ENCODE data around the gene FNBP1L. TPM values are rescaled to one million over a fixed set of nuclear protein-coding genes. Genes with fewer than 3 reads are reported as not detected.

The FNBP1L gene
- total RNA-seq, 4 donors from 2014 or later, result 9.6 to 23.1 (median 15.5) TPM

DNA sequence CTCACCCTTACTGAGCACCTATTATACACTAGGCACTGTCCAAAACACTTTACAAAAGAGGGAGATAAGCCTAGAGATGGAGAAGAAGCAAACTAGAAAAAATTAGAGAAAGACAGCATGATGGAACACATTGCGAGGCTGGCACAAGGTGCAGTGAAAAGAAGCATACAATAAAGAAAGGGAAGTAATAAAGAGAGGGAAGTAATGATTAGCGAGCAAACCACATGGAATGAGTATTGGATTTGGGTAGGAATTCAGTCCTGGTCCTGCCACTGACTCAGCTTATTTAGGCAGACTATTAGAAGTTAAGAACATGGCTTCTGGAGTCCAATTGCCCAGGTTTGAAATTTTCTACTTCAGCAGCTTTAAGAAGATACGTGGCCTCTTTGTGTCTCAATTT is 32.6 kb upstream of the FNBP1L start:
- Histone ChIP-seq H3K9me3 (no peaks in the 10 kb centered on the region), H3K27ac (replicated peaks in 1 of 4) (no peak overlapping the region), H3K36me3 (no peaks in the 10 kb centered on the region), H3K4me1 (peaks cover 0 to 4% (median 0%) of the 10 kb centered on the region in 4 donors), H3K27me3 (no peaks in the 10 kb centered on the region), H3K4me3 (peak overlapping the region in 1 of 4 donors; percentile 18)
- DNase-seq (ENCODE audit: extremely low spot score), result no peak
- TF ChIP-seq POLR2A (IDR thresholded peaks at IDR 0.05; ENCODE audit: low read depth) (no peak), POLR2AphosphoS5 (IDR thresholded peaks at IDR 0.05) (no peak), CTCF (IDR thresholded peaks at IDR 0.05) (no peak), EP300 (IDR thresholded peaks at IDR 0.05) (no peak)
- intact Hi-C loops (cut with DNase I), result no loop called here
- 81% methylated on average over 3 of the region's 3 CpGs for WGBS

- TF ChIP-seq EP300 (IDR thresholded peaks at IDR 0.05) (no peak), POLR2A (IDR thresholded peaks at IDR 0.05; ENCODE audit: low read depth) (no peak), POLR2AphosphoS5 (IDR thresholded peaks at IDR 0.05) (no peak), CTCF (IDR thresholded peaks at IDR 0.05) (no peak)
- intact Hi-C loops (cut with DNase I), result no loop called here
- Histone ChIP-seq H3K4me1 (peaks cover 0 to 4% (median 0%) of the 10 kb centered on the region in 4 donors), H3K36me3 (no peaks in the 10 kb centered on the region), H3K27me3 (no peaks in the 10 kb centered on the region), H3K27ac (replicated peaks in 1 of 4) (no peak overlapping the region), H3K9me3 (no peaks in the 10 kb centered on the region), H3K4me3 (no peak overlapping the region)
- WGBS, result 93% methylated on average over 2 of the region's 2 CpGs
- no peak for DNase-seq (ENCODE audit: extremely low spot score)
These were observed 31.7 kb upstream of the FNBP1L start for GRCh38 chr1:93416183-93416582.

DNA sequence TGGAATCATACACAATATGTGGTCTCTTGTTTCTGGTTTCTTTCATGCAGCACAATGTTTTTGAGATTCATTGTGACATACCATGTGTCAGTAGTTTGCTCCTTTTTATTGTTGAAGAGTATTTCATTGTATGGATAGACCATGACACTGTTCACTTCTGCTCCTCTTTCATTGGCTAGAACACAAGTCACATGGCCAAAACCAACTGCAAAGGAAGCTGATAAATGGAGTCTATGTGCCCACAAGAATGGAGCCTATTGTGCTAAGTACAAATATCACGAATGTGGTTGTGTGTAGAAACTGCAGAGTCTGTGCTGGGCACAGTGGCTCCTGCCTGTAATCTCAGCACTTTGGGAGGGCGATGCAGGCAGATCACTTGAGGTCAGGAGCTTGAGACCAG is 28.6 kb upstream of the FNBP1L start:
- no peak overlapping the region for H3K4me3 ChIP-seq
- DNase-seq (ENCODE audit: extremely low spot score), result no peak
- no peak overlapping the region for H3K27ac ChIP-seq (replicated peaks in 1 of 4)
- H3K36me3 ChIP-seq, result no peaks in the 10 kb centered on the region
- H3K4me1 ChIP-seq, result peaks cover 0 to 4% (median 0%) of the 10 kb centered on the region in 4 donors
- no peaks in the 10 kb centered on the region for H3K27me3 ChIP-seq
- 80% methylated on average over 2 of the region's 2 CpGs for WGBS
- TF ChIP-seq CTCF (IDR thresholded peaks at IDR 0.05), result no peak
- no peak for TF ChIP-seq POLR2A (IDR thresholded peaks at IDR 0.05; ENCODE audit: low read depth)
- TF ChIP-seq POLR2AphosphoS5 (IDR thresholded peaks at IDR 0.05), result no peak
- TF ChIP-seq EP300 (IDR thresholded peaks at IDR 0.05), result no peak
- H3K9me3 ChIP-seq, result no peaks in the 10 kb centered on the region
- intact Hi-C loops (cut with DNase I), result no loop called here

DNA sequence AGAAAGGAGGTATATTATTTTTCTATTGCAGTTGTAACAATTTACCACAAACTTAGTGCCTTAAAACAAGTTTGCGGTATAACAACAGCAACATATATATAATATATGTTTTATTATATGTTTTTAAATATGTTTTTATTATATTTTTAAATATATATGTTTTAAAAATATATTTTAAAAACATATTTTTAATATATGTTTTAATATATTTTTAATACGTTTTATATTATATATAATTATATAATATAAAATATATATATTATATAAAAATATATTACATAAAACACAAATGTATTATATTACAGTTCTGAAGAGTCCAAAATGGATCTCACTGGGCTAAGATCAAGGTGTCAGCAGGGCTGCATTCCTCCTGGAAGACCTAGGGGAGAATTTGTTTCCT is 27.5 kb upstream of the FNBP1L start:
- no peak for TF ChIP-seq EP300 (IDR thresholded peaks at IDR 0.05)
- TF ChIP-seq CTCF (IDR thresholded peaks at IDR 0.05), result no peak
- no peak for TF ChIP-seq POLR2AphosphoS5 (IDR thresholded peaks at IDR 0.05)
- no peak for TF ChIP-seq POLR2A (IDR thresholded peaks at IDR 0.05; ENCODE audit: low read depth)

DNA sequence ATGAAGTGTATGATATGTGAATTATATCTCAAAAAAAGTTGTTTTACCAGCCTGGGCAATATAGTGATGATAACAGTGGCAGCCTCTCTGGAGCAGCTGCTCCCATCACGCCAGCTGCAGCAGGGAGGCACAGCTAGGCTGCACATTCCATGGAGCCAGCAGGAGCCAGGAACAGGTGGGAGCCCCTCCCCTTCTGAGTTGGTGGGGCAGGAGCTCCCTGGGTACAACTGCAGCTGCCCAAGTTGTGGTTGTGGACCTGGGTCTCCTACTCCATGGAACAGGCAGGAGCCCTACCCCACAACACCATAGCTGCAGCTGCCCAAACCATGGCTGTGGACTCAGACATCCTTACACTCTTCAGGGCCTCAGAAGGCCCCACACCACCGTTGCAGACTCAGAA is 21.7 kb upstream of the FNBP1L start:
- Histone ChIP-seq H3K36me3 (no peaks in the 10 kb centered on the region), H3K4me3 (no peak overlapping the region), H3K27me3 (no peaks in the 10 kb centered on the region), H3K9me3 (no peaks in the 10 kb centered on the region), H3K4me1 (no peaks in the 10 kb centered on the region), H3K27ac (replicated peaks in 1 of 4) (no peak overlapping the region)
- intact Hi-C loops (cut with DNase I), result no loop called here
- 89% methylated on average over 2 of the region's 2 CpGs for WGBS
- DNase-seq (ENCODE audit: extremely low spot score), result no peak
- TF ChIP-seq CTCF (IDR thresholded peaks at IDR 0.05), result no peak
- TF ChIP-seq EP300 (IDR thresholded peaks at IDR 0.05), result no peak
- no peak for TF ChIP-seq POLR2AphosphoS5 (IDR thresholded peaks at IDR 0.05)
- TF ChIP-seq POLR2A (IDR thresholded peaks at IDR 0.05; ENCODE audit: low read depth), result no peak

More for the DNA sequence above, 27.5 kb upstream of the FNBP1L start:
- no peaks in the 10 kb centered on the region for H3K9me3 ChIP-seq
- no peaks in the 10 kb centered on the region for H3K36me3 ChIP-seq
- no peak for DNase-seq (ENCODE audit: extremely low spot score)
- peaks cover 0 to under 1% (median 0%) of the 10 kb centered on the region in 4 donors for H3K4me1 ChIP-seq
- intact Hi-C loops (cut with DNase I), result no loop called here
- H3K27ac ChIP-seq (replicated peaks in 1 of 4), result no peak overlapping the region
- H3K27me3 ChIP-seq, result no peaks in the 10 kb centered on the region
- 98% methylated on average over 2 of the region's 2 CpGs for WGBS
- no peak overlapping the region for H3K4me3 ChIP-seq
